K562 (cell line): ENCODE measurements around the gene MT1E. TPM values are rescaled to one million over a fixed set of nuclear protein-coding genes. Genes with fewer than 3 reads are reported as not detected.

Experiments
- BMI1 ChIP-seq: fragments of 150-350 bp; IDR thresholded peaks from 2 replicates; pipeline ENCODE4 v1.6.1; 2014; ENCODE audit warnings: low read length
- BRD9 ChIP-seq: fragments of 450-650 bp; IDR thresholded peaks from 2 replicates; pipeline ENCODE4 v1.6.1; 2018; ENCODE audit warnings: low read depth; ENCODE audit not compliant: partially characterized antibody
- CUX1 ChIP-seq: fragments of 200-800 bp; sonication (Bioruptor generic); IDR thresholded peaks from 2 replicates; pipeline ENCODE4 v1.6.1; 2016; ENCODE audit warnings: missing genetic modification characterization, missing compliant biosample characterization
- IFI16 ChIP-seq: fragments of 250-450 bp; sonication (Bioruptor Pico); IDR thresholded peaks from 2 replicates; pipeline ENCODE4 v2.1.2; 2022; ENCODE audit warnings: mild to moderate bottlenecking, inconsistent platforms
- NONO ChIP-seq, 2 experiments: fragments of 200-400 bp in 1 of 2; fragments of 450-650 bp in 1 of 2; formaldehyde crosslinking in 1 of 2; IDR thresholded peaks; 2 replicates each; pipeline ENCODE4 v1.6.1; 2017; ENCODE audit warnings: low read depth in 2 of 2, mild to moderate bottlenecking in 2 of 2, moderate library complexity in 2 of 2, low read length in 1 of 2
- RUNX1 ChIP-seq: sonication (generic); IDR thresholded peaks from 2 replicates; pipeline ENCODE4 v1.6.1; 2016; ENCODE audit warnings: antibody characterized with exemption, low read depth
- SP2 ChIP-seq: IDR thresholded peaks from 2 replicates; pipeline ENCODE4 v1.6.1; 2011; ENCODE audit warnings: mild to moderate bottlenecking, low read depth, low read length, moderate library complexity; ENCODE audit not compliant: poor library complexity, severe bottlenecking; ENCODE audit errors: extremely low read depth
- SUPT5H ChIP-seq: fragments of 450-650 bp; IDR thresholded peaks from 2 replicates; pipeline ENCODE4 v1.6.1; 2016
- USF2 ChIP-seq: sonication (generic); formaldehyde crosslinking; IDR thresholded peaks from 2 replicates; pipeline ENCODE4 v1.5.0; 2020; ENCODE audit warnings: missing genetic modification reagents
- YY1 ChIP-seq, 3 experiments: IDR thresholded peaks; 2 replicates each; pipeline ENCODE4 v1.6.1; 2011; ENCODE audit warnings: low read length in 2 of 3, mild to moderate bottlenecking in 2 of 3, moderate library complexity in 2 of 3, borderline replicate concordance in 1 of 3, control low read depth in 1 of 3, low read depth in 1 of 3; ENCODE audit not compliant: insufficient read depth in 3 of 3, insufficient replicate concordance in 2 of 3, control insufficient read depth in 1 of 3, insufficient read length in 1 of 3; ENCODE audit errors: extremely low read depth in 1 of 3
- ZBTB11 ChIP-seq, 3 experiments: fragments of 200-800 bp in 1 of 3; fragments of 250-450 bp in 1 of 3; fragments of 450-650 bp in 1 of 3; sonication (Bioruptor Pico) in 1 of 3; sonication (Bioruptor generic) in 1 of 3; formaldehyde crosslinking in 1 of 3; IDR thresholded peaks; 2 replicates each; pipeline versions ENCODE4 v1.6.1 to v1.8.0; 2016 to 2022; ENCODE audit warnings: mild to moderate bottlenecking in 2 of 3, missing genetic modification characterization in 2 of 3, missing compliant biosample characterization in 1 of 3, moderate library complexity in 1 of 3
- ZNF280A ChIP-seq: fragments of 450-650 bp; IDR thresholded peaks from 2 replicates; pipeline ENCODE4 v1.6.1; 2018; ENCODE audit warnings: mild to moderate bottlenecking, low read depth; ENCODE audit not compliant: partially characterized antibody
- ZNF444 ChIP-seq: fragments of 250-450 bp; sonication (Bioruptor Pico); IDR thresholded peaks from 2 replicates; pipeline ENCODE4 v1.4.0; 2020; ENCODE audit warnings: mild to moderate bottlenecking, moderate library complexity
- polyA plus RNA-seq, 8 experiments: library from polyadenylated mRNA; depleted of rRNA in 4 of 8; stranded (reverse) in 5 of 8; unstranded in 3 of 8; fragments of >200 nt; fragmentation: Nextera tagmentation in 2 of 8; fragmentation: Illumina TruSeq in 1 of 8; extraction: Ambion mirVana in 2 of 8; extraction: Trizol in 1 of 8; gene quantifications; 2 replicates each; pipeline versions ENCODE4 v1.2.1 to v1.2.3, GENCODE V29; 2011 to 2014; ENCODE audit warnings: inconsistent platforms in 1 of 8, missing spikeins in 1 of 8
- total RNA-seq, 7 experiments: library from RNA; depleted of rRNA in 6 of 7; stranded (reverse); fragments of >200 nt in 6 of 7; fragmentation: Illumina TruSeq in 2 of 7; extraction: Trizol in 2 of 7; gene quantifications; 2 replicates each; pipeline versions ENCODE4 v1.2.1 to v1.2.3, GENCODE V29; 2011 to 2021; ENCODE audit warnings: low replicate concordance in 1 of 7

The MT1E gene
- total and polyA plus RNA-seq, 9 of the 15 experiments (the other 6 are each of a cell fraction or from before 2014, with no cell fraction given), result 0.29 to 0.81 (median 0.46) TPM; not detected in 3

GRCh38 chr16:56608043-56608875, 17.3 kb upstream of the MT1E start, which contains the start of gene MT2A (continued):
- TF ChIP-seq ZBTB11 (CRISPR knock-in tag; IDR thresholded peaks at IDR 0.05), result peak in 1 of 3 experiments; percentile 58; a peak in 1 of 6 replicates
- TF ChIP-seq YY1 (IDR thresholded peaks at IDR 0.05; ENCODE audit: borderline replicate concordance in 1 of 3, control insufficient read depth in 1 of 3, extremely low read depth in 1 of 3, insufficient read depth in 3 of 3, insufficient read length in 1 of 3, insufficient replicate concordance in 2 of 3, low read depth in 1 of 3, low read length in 2 of 3), result peak in 2 of 3 experiments; percentile 10 to 41
- TF ChIP-seq SUPT5H, result peak; percentile 76
- TF ChIP-seq RUNX1, result no peak
- TF ChIP-seq BMI1, result no peak
- TF ChIP-seq SP2, result no peak
- TF ChIP-seq USF2 (CRISPR knock-in tag), result no peak
- no peak for TF ChIP-seq ZNF280A
- no peak for TF ChIP-seq CUX1
- no peak for TF ChIP-seq IFI16
- peak; percentile 43 to 58; a peak in 2 of 4 replicates for TF ChIP-seq NONO (IDR thresholded peaks at IDR 0.05; ENCODE audit: low read depth in 2 of 2, low read length in 1 of 2)
- TF ChIP-seq ZNF444 (CRISPR knock-in tag), result no peak
- peak; percentile 90 for TF ChIP-seq BRD9
